Mucosa of descending colon (tissue), 3 donors: Measurements from ENCODE around the gene JAK1. TPM values are rescaled to one million over a fixed set of nuclear protein-coding genes. Genes with fewer than 3 reads are reported as not detected.

Experiments
- ATAC-seq: fragments of 200-7000 bp; cut with Tn5 transposase; one replicate; pipeline ENCODE4 v1.9.1; 2020; ENCODE audit warnings: mild to moderate bottlenecking, moderate library complexity
- DNase-seq, 3 donors: peaks; one replicate each; pipeline ENCODE4 v3.0.0-alpha.2; 2020
- H3K36me3 ChIP-seq: fragments of 200-600 bp; one replicate; pipeline ENCODE4 v1.8.0; 2021; ENCODE audit warnings: low read depth, mild to moderate bottlenecking
- H3K4me1 ChIP-seq: fragments of 200-600 bp; one replicate; pipeline ENCODE4 v1.8.0; 2021; ENCODE audit warnings: low read depth, mild to moderate bottlenecking
- H3K4me3 ChIP-seq: fragments of 200-600 bp; one replicate; pipeline ENCODE4 v1.8.0; 2021; ENCODE audit warnings: mild to moderate bottlenecking
- H3K9me3 ChIP-seq: fragments of 200-600 bp; one replicate; pipeline ENCODE4 v1.8.0; 2021; ENCODE audit warnings: mild to moderate bottlenecking
- CTCF ChIP-seq: fragments of 200-600 bp; IDR thresholded peaks from one replicate; pipeline ENCODE4 v1.8.0; 2022; ENCODE audit warnings: antibody characterized with exemption, mild to moderate bottlenecking
- intact Hi-C, 2 donors: fragments of 100-400 bp; cut with DNase I in 1 of 2; cut with micrococcal nuclease in 1 of 2; formaldehyde crosslinking; loops; one replicate each; pipeline versions ENCODE4 v1.11.0 to v1.11.1; 2022; cut with DNase I, micrococcal nuclease
- total RNA-seq, 3 donors: library from RNA; stranded (reverse); fragmentation: NEBNext Ultra II Directional in 2 of 3; extraction: Animal tissue kit (Norgen Biotek cat#: 25700) in 2 of 3; gene quantifications; one replicate each; pipeline versions ENCODE4 v1.2.1 to v1.2.4, GENCODE V29; 2021 to 2023
- donor health status: DM: no; HTN: no; CAD: no; lungs with moderate emphysema.
- donor health status: DM: no; HTN: no; CAD: no.
- donor health status: DM: no; HTN: yes; CAD: no.

The JAK1 gene
- total RNA-seq, 3 donors from 2014 or later, result 97.1 to 132 (median 103) TPM

GRCh38 chr1:64996541-64997257 is 30.4 kb upstream of the JAK1 start:
- intact Hi-C loops, result no loop called here
- peaks cover 1% of the 10 kb centered on the region for H3K4me1 ChIP-seq
- no peak for TF ChIP-seq CTCF
- no peaks in the 10 kb centered on the region for H3K36me3 ChIP-seq
- ATAC-seq (no peak), DNase-seq (no peak)
- H3K4me3 ChIP-seq, result no peak overlapping the region
- no peaks in the 10 kb centered on the region for H3K9me3 ChIP-seq

- intact Hi-C loops, result no loop called here
- Histone ChIP-seq H3K4me3 (no peak overlapping the region), H3K9me3 (no peaks in the 10 kb centered on the region), H3K4me1 (no peaks in the 10 kb centered on the region), H3K36me3 (no peaks in the 10 kb centered on the region)
- TF ChIP-seq CTCF, result no peak
- DNase-seq, result no peak
- ATAC-seq, result no peak
Measured at GRCh38 chr1:64995316-64995715, 29.0 kb upstream of the JAK1 start.

DNA sequence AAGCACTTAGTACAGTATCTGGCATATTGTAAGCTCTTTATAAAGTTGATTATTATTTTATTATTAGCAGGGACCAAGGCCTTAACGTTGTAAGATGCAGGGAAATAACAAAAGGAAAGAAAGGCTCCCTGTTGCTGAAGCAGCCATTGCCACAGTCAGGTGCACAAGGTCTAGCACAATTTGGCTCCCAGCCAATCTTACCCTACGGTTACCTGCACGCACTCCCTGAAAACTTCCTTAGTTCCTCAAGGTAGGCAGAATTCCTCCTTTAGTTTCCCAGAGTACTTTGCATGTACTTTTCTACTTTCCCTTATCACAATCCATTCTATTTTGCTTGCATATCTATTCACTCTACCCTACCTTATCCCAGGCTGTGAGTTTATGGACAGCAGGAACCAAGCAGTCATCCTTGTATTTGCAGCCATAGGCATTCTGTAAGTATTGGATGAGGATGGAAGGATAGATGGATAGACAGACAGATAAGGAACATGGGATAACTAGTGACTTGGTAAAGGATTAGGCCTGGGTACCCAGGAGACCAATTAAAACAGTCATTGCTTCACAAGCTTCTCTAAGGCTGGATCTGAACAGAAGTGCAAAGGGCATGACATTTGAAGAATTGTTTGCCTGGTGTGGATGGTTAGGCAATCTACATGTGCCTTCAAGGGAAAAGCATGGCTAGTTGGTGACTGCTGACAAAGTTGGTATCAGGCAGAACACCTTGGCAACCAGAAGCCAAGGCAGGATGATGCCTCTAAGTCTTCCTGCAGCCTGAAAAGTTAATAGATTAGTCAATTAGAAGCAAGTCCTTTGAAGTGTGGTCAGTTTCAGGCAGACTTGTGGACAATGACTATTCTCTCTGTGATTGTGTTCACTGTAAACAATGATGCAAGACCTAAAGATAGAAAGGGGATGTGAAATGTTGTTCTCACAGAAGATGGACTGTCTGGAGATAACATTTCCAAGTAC is 20.8 kb upstream of the JAK1 start:
- Histone ChIP-seq H3K4me1 (no peaks in the 10 kb centered on the region), H3K4me3 (no peak overlapping the region), H3K9me3 (no peaks in the 10 kb centered on the region), H3K36me3 (no peaks in the 10 kb centered on the region)
- no peak for TF ChIP-seq CTCF
- intact Hi-C loops, result no loop called here
- DNase-seq, result peak in 1 of 3 donors; percentile 41
- ATAC-seq, result peak; percentile 32

DNA sequence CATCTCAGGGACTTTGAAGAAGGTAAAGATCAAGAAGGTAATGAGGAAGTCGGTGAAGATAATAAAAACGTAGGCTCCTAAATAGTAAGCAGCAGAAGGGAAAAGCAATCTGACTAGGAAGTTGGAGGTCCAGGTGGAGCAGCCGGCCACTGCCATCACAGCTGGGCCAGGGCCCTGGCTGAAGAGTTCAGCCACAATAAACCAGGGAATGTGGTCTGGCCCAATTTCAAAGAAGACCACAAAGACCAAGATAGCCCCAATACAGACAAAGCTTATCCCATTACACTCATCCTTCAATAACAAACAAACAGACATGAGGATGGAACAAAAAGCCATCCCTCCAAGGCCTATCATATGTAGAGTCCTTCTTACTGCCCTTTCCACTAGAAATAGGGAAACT is 18.4 kb upstream of the JAK1 start:
- no peaks in the 10 kb centered on the region for H3K36me3 ChIP-seq
- ATAC-seq, result peak; percentile 45
- DNase-seq, result no peak
- no peak overlapping the region for H3K4me3 ChIP-seq
- peaks cover 5% of the 10 kb centered on the region for H3K4me1 ChIP-seq
- intact Hi-C loops, result no loop called here
- no peaks in the 10 kb centered on the region for H3K9me3 ChIP-seq
- no peak for TF ChIP-seq CTCF

GRCh38 chr1:64984106-64984505 is 17.8 kb upstream of the JAK1 start:
- no peak for DNase-seq
- intact Hi-C loops, result no loop called here
- Histone ChIP-seq H3K4me3 (no peak overlapping the region), H3K36me3 (no peaks in the 10 kb centered on the region), H3K4me1 (peaks cover 5% of the 10 kb centered on the region), H3K9me3 (no peaks in the 10 kb centered on the region)
- ATAC-seq, result no peak
- no peak for TF ChIP-seq CTCF
